ENCODE data around the gene SLC52A1. TPM values are rescaled to one million over a fixed set of nuclear protein-coding genes. Genes with fewer than 3 reads are reported as not detected.

Gene SLC52A1
- total and polyA plus RNA-seq, 7 donors = 0.01 to 0.04 TPM; not detected in 5

- ATAC-seq (peak in 3 of 4 donors; percentile 38 to 51 (median 41)), DNase-seq (no peak)
- Histone ChIP-seq H3K36me3 (ENCODE audit: insufficient read depth in 1 of 2, low read depth in 1 of 2) (peaks cover 15 to 100% of the 10 kb centered on the region in 2 donors), H3K4me1 (no peaks in the 10 kb centered on the region), H3K27ac (no peak overlapping the region), H3K27me3 (ENCODE audit: insufficient read depth in 3 of 3, low read length in 2 of 3) (no peaks in the 10 kb centered on the region), H3K4me3 (no peak overlapping the region), H3K9me3 (no peaks in the 10 kb centered on the region)
- intact Hi-C loops (cut with DNase I) = no loop called here
- WGBS, 3 donors = 24 to 40% (median 40%) methylated on average over 1 of the region's 1 CpG
- no peak for TF ChIP-seq CTCF (IDR thresholded peaks at IDR 0.05)
These were observed 15.7 kb downstream of the SLC52A1 start for GRCh38 chr17:5019475-5019956.

- WGBS, 3 donors = 69 to 82% (median 75%) methylated on average over 4 of the region's 4 CpGs
- Histone ChIP-seq H3K36me3 (ENCODE audit: insufficient read depth in 1 of 2, low read depth in 1 of 2) (peaks cover 4 to 100% of the 10 kb centered on the region in 2 donors), H3K27me3 (ENCODE audit: insufficient read depth in 3 of 3, low read length in 2 of 3) (no peaks in the 10 kb centered on the region), H3K4me1 (no peaks in the 10 kb centered on the region), H3K4me3 (no peak overlapping the region), H3K9me3 (no peaks in the 10 kb centered on the region), H3K27ac (no peak overlapping the region)
- DNase-seq (no peak), ATAC-seq (peak; percentile 17 to 61 (median 45))
- intact Hi-C loops (cut with DNase I) = no loop called here
- TF ChIP-seq CTCF (IDR thresholded peaks at IDR 0.05) = no peak
These were observed 20.9 kb downstream of the SLC52A1 start for GRCh38 chr17:5014357-5014756.

GRCh38 chr17:5011928-5012327, 23.3 kb downstream of the SLC52A1 start:
- H3K4me3 ChIP-seq = no peak overlapping the region
- no peaks in the 10 kb centered on the region for H3K4me1 ChIP-seq
- H3K27ac ChIP-seq = peak overlapping the region; percentile 16
- intact Hi-C loops (cut with DNase I) = no loop called here
- H3K9me3 ChIP-seq = no peaks in the 10 kb centered on the region
- H3K36me3 ChIP-seq (ENCODE audit: insufficient read depth in 1 of 2, low read depth in 1 of 2) = peaks cover 15 to 100% of the 10 kb centered on the region in 2 donors
- no peak for DNase-seq
- WGBS, 3 donors = 79 to 82% (median 79%) methylated on average over 6 of the region's 6 CpGs
- TF ChIP-seq CTCF (IDR thresholded peaks at IDR 0.05) = no peak
- no peaks in the 10 kb centered on the region for H3K27me3 ChIP-seq (ENCODE audit: insufficient read depth in 3 of 3, low read length in 2 of 3)
- ATAC-seq = no peak

- ATAC-seq = peak; percentile 76 to 82 (median 82)
- H3K27ac ChIP-seq = peak overlapping the region; percentile 96
- no peaks in the 10 kb centered on the region for H3K27me3 ChIP-seq (ENCODE audit: insufficient read depth in 3 of 3, low read length in 2 of 3)
- peak; percentile 76 to 90 for DNase-seq
- no peak for TF ChIP-seq CTCF (IDR thresholded peaks at IDR 0.05)
- intact Hi-C loops (cut with DNase I) = no loop called here
- 51 to 69% (median 58%) methylated on average over 18 of the region's 18 CpGs for WGBS, 3 donors
- H3K36me3 ChIP-seq (ENCODE audit: insufficient read depth in 1 of 2, low read depth in 1 of 2) = peaks cover 23 to 78% of the 10 kb centered on the region in 2 donors
- H3K9me3 ChIP-seq = no peaks in the 10 kb centered on the region
- peak overlapping the region; percentile 28 for H3K4me3 ChIP-seq
- H3K4me1 ChIP-seq = peaks cover 35% of the 10 kb centered on the region
These were observed 31.9 kb downstream of the SLC52A1 start for GRCh38 chr17:5003214-5003867.
